ENCODE measurements around the gene PRTFDC1.
"Not testable (repeated sequence)": the region's sequence is repeated elsewhere in the genome, so short reads cannot be mapped to it uniquely, and the experiment has no call there.

PRTFDC1 gene

DNA sequence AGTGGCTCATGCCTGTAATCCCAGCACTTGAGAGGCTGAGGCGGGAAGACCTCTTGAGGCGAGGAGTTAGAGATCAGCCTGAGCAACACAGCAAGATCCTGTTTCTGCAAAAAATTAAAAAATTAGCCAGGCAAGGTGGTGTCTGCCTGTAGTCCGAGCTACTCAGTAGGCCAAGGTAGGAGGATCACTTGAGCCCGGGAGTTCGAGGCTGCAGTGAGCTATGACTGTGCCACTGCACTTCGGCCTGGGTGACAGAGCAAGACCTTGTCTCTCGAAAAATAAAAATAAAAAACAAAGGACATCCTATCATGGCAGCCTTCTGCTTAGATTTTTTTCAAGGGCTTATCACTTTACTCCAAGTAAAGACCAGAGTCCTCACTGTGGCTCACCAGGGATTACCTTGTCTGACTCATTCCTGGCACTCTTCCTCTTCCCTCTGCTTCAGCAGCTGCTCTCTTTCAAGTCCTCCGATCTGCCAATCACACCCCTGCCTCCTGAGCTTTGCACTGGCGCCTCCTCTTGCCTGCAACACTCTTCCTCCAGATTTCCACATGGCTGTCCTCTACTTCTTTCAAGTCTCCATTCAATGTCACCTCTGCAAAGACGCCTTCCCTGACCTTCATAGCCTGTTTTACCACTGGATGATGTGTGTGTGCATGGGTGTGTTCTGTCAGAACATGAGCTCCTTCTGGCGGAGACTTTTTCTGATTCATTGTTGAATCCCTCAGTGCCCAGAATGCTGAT is 7.7 kb downstream of the PRTFDC1 start:
- intact Hi-C loops (cut with DNase I), result no loop called here
- DNase-seq, result peak in 25 of 42 donors; percentile 30 to 85 (median 56)

DNA sequence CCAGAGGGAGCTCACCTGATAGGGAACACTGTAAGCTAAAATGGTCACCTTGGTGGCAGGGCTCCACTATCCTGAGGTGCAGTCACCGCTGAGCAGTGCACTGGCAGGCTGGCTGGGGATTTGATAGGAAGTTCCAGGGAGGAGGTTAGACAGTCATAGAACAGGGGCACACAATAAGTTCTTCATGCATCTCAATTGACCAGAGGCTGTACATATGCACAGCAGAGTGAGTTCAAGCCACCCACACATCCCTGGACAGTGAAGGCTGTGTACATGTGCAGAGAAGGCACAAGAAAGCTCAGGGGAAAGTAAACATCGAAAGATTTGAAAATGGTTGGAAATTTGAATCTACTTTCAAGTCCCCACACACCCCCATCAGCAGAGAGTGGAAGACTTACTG is 13.9 kb downstream of the PRTFDC1 start:
- intact Hi-C loops (cut with DNase I), result no loop called here

DNA sequence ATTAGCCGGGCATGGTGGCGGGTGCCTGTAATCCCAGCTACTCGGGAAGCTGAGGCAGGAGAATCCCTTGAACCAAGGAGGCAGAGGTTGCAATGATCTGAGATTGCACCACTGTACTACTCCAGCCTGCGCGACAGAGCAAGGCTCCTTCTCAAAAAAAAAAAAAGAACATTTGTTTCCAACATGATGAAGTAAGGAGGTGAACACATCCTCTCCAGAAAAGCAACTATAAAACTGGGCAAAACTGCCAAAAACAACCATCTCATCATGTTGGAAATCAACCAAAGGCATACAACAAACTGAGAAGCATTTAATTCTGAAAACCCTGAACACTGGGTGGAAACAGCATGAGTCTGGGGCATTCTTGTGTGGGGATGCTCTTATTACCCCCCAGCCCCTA is 14.3 kb downstream of the PRTFDC1 start:
- intact Hi-C loops (cut with DNase I), result no loop called here

More for the DNA sequence above, 13.9 kb downstream of the PRTFDC1 start:
- no peak for DNase-seq

DNA sequence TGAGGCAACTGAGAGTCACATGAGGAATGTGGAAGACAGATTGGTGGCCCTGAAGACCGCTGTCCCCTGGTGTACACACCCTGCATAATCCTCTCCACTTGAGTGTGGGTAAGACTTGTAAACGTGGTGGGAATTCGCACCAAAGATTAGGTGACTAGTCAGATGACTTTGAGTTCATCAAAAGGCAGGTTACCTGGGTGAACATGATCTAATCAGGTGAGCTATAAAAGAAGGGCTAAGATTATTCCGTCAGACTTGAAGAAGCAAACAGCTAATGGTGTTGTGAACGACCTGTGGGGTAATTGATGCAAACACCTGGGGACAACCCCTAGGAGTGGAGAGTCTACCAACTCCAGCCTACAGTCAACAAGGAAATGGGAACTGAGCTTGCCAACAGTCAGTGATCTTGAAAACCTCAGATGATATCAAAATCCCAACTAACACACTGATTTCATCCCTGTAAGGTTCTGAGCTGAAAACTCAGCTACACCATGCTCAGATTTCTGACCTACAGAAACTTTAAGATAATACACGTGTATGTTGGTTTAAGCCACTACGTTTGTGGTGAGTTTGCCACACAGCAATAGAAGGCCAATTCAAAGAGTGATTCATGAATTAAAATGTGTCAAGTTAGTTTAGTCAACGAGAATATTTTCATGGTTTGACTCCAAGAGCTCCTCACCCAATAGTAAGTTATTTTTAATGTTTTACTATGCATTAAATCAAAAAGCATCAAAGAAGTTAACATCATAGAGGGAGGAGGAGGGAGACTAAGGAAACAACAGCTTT is 16.7 kb downstream of the PRTFDC1 start:
- DNase-seq, result no peak
- intact Hi-C loops (cut with DNase I), result no loop called here

More for the DNA sequence above, 14.3 kb downstream of the PRTFDC1 start:
- no peak for DNase-seq

DNA sequence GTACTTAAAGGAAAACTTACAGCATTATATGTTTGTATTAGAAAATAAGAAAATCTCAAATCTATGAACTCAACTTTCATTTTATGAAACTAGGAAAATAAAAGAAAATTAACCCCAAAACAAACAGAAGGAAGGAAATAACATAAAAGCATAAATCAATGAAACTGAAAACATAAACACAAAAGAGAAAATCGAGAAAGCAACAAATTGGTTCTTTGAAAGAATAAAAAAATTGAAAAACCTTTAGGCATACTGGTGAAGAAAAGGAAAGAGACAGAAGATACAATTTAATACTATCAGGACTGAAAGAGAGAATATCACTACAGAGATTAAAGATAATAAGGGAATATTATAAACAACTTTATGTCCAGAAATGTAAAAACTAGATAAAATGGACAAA is 21.2 kb downstream of the PRTFDC1 start:
- intact Hi-C loops (cut with DNase I), result no loop called here
- no peak for DNase-seq

DNA sequence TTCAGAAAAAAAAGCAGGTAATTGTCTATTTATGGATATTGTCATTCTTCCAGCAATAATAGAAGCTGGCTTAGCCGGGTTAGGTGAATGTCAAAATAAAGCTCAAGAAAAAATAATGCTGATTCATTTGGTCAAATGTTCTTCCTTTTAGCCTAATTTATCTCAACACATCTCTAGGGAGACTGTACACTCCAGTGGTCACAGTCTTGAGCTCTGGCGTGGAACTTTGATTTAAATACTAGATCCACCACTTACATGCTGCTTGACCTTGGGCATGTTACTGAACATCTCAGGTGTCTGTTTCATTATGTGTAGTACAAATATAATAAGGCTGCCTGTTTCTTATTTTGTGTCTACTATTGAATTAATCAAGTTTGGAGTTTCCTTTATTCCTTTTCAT is 22.0 kb downstream of the PRTFDC1 start:
- intact Hi-C loops (cut with DNase I), result no loop called here
- no peak for DNase-seq

DNA sequence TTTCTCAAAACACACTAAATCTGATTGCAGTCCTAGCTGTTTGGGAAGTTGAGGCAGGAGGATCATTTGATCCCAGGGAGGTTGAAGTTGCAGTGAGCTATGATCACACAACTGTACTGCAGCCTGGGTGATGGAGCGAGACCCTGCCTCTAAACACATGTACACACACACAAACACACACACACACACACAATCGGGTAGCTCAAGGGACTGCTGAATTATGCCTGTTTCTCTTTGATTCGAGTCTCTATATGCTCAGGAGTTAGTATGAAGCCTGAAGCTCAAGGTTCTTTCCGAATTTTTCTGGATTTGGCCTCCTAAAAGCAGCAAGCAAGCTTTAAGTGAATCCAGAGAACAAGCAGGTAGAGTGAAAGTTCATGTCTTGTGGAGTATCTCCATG is 22.5 kb downstream of the PRTFDC1 start:
- intact Hi-C loops (cut with DNase I), result no loop called here
- DNase-seq, result no peak

DNA sequence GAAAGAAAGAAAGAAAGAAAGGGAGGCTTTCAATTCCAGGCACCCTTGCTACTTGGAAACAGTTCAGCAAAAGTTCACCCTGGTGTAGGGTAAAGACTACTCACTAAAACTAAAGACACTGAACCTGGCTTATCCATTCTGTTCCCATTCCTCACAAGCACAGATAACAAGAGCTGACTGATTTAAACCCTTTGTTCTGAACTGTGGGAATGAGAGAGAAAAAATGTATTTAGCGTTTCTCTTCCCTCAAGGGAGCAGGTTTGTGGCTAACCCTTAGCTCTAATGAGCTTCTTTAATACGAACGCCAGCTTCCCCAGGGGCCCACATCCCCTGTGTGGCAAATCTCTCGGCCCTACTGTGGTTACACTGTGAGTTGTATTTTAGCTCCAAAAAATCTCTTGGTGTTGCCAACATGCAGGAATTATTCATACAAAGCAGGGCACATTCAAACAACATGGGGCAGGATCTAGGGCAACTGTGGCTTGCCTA is 23.3 kb downstream of the PRTFDC1 start:
- no peak for DNase-seq
- intact Hi-C loops (cut with DNase I), result no loop called here

DNA sequence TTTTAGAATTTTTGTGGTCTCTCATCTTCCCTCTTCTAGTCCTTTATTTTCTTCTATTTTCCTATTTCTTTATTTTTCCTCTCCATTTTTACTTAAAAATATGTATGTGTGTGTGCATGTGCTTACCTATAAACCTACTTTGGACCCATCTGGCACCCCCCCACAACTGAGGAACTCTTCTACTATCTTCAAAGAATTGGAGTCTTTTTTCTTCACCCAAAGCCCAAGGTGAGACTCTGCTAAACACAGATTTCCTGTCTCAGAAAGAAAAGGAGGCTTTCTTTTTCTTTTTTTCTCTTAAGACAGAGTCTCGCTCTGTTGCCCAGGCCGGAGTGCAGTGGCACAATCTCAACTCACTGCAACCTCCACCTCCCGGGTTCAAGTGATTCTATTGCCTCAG is 24.2 kb downstream of the PRTFDC1 start:
- DNase-seq, result no peak
- intact Hi-C loops (cut with DNase I), result no loop called here

DNA sequence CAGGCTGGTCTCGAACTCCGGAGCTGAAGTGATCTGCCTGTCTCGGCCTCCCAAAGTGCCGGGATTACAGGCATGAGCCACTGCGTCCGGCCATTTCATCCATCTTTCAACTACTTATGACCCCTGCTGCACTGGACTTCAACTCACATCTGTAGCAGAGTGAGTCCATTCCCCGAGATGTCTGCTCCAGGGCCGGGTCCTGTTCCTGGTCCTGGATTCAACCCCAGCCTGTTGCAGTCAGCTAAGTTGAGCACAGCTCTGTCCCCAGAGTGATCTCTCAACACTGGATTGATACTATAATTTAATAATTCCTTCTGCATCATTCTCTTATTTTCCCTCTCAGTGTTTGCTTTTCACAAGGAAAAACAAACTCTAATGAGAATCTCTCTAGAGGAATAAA is 25.8 kb downstream of the PRTFDC1 start:
- no peak for DNase-seq
- intact Hi-C loops (cut with DNase I), result no loop called here

DNA sequence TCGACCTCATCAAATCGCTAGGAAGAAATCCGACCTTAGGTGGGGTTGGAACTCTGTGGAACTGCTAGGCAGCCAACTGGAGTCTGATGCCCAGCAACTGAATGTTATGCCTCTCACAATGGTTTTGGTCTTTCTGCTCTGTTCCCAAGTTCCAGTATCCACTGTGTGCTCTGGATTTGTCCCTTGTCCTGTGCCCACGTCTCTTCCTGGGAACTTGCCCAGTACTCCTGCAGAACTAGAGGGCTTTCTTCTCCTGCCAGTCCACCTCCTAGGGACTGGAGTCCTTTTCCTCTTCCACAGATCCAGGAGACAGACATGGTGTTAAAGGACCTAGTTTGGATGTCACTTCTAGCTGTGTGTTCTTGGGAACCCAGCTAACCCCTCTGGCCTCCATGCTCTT is 26.6 kb downstream of the PRTFDC1 start:
- intact Hi-C loops (cut with DNase I), result no loop called here
- peak in 9 of 42 donors; percentile 4 to 68 (median 52) for DNase-seq

DNA sequence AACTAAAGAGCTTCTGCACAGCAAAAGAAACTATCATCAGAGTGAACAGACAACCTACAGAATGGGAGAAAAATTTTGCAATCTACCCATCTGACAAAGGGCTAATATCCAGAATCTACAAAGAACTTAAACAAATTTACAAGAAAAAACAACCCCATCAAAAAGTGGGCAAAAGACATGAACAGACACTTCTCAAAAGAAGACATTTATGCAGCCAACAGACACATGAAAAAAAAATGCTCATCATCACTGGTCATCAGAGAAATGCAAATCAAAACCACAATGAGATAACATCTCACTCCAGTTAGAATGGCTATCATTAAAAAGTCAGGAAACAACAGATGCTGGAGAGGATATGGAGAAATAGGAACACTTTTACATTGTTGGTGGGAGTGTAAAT is 27.9 kb downstream of the PRTFDC1 start:
- intact Hi-C loops (cut with DNase I); DNase-seq: not testable (repeated sequence)

DNA sequence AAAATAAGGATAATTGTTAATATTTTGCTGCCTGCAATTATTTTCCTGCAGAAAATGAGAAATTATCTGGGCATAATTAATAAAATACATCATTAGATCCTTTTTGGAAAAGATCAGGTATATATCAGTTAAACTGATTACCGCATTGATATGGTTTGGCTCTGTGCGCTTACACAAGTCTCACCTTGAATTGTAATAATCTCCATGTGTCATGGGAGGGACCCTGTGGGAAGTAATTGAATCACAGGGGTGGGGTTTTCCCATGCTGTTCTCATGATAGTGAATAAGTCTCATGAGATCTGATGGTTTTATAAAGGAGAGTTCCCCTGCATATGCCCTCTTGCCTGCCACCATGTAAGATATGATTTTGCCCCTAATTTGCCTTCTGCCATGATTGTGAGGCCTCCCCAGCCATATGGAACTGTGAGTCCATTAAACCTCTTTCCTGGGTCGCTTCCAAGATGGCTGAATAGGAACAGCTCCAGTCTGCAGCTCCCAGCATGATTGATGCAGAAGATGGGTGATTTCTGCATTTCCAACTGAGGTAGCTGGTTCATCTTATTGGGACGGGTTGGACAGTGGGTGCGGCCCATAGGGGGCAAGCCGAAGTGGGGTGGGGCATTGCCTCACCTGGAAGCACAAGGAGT is 30.1 kb downstream of the PRTFDC1 start:
- intact Hi-C loops (cut with DNase I); DNase-seq: not testable (repeated sequence)

DNA sequence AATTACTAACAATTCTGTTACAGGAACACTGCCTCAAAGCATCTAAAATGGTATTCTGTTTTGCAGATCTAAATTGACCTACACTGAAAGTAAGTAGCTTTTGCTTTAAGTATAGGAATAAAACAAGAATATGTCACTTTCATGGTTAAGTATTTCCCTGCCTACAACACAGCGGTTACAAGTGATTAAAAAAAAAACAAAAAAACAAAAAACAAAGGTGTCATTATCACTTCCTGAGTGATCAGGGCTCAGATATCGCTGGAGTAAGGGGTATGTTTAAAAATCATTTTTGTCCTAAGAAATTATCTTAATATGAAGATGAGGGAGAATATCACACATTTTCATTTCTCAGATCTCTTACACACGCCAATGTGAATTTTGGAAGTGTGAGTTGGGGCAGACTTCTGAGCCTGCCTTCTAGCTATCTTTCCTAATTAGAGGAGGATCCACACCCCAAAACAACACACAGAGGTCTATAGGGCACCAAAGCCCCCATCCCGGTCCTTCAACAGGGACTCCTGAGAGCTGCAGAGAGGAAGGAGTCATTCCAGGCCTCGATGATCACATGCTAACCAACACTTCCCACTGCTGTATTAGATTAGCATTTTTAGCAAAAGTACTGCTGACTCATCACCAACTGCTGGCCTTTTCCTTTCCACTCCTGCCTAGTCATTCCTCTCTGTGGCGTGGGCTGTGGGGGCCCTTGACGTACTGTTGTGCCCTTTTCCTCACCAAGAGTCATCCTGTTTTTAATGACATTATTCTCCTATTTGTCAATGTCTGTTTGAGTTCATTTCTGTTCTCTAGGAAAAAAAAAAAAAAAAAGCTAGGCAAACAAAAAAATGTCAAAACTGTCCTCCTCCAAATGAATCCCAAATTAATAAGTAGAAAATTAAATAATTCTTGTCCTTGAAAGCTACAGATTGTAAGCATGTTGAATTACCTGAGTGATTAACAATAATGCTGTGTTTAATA is 31.2 kb downstream of the PRTFDC1 start:
- intact Hi-C loops (cut with DNase I), result no loop called here
- DNase-seq, result peak; percentile 44 to 92 (median 71)

DNA sequence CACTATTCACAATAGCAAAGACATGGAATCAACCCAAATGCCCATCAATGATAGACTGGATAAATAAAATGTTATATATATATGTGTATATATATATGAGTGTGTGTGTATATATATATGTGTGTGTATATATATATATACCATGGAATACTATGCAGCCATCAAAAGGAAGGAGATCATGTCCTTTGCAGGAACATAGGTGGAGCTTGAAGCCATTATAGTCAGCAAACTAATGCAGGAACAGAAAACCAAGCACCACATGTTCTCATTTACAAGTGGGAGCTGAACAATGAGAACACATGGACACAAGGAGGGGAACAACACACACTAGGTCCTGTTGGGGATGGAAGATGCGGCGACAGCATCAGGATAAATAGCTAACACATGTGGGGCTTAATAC is 32.2 kb downstream of the PRTFDC1 start:
- intact Hi-C loops (cut with DNase I); DNase-seq: not testable (repeated sequence)

DNA sequence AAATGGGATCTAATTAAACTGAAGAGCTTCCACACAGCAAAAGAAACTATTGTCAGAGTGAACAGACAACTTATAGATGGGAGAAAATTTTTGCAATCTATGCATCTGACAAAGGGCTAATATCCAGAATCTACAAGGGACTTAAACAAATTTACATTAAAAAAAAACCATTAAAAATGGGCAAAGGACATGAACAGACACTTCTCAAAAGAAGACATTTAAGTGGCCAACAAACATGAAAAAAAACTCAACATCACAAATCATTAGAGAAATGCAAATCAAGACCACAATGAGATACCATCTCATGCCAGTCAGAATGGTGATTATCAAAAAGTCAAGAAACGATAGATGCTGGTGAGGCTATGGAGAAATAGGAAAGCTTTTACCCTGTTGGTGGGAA is 32.8 kb downstream of the PRTFDC1 start:
- intact Hi-C loops (cut with DNase I); DNase-seq: not testable (repeated sequence)

DNA sequence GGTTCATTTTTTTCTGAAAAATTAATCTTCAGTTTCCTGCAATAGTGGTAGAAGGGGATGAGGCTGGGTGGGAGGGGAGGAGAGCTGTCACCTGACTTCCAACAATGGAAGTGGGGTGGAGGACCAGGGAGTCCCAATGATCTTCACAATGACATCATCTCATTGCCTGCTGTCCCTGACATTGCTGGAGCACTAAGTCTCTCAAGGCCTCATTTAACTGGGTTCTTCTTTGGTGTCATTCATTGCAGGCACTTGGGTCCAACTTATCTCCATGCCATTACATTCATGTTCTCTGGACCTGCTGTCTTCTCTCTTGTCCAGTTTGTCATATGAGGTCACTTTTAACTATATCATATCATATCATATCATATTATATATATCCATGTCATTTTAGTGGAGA is 34.4 kb downstream of the PRTFDC1 start:
- no peak for DNase-seq
- intact Hi-C loops (cut with DNase I), result no loop called here

DNA sequence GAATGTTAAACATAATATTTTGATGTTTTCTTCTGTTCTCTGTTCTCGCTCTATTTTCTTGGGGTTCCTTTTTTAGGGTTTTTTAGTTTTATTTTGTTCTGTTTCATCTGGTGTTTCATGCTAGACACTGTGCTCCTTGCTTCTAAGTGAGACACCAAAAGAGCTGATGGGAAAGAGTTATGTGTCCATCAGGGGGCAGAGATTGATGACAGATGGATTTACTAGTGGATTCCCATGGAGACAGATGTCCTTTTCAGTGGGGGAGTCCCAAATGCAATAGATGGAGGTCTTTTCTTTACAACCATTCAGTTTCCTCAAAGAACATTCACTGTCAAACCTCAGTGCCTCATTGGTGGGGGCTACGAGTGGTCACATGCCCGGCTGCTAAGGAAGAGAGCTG is 34.9 kb downstream of the PRTFDC1 start:
- no peak for DNase-seq
- intact Hi-C loops (cut with DNase I), result no loop called here

DNA sequence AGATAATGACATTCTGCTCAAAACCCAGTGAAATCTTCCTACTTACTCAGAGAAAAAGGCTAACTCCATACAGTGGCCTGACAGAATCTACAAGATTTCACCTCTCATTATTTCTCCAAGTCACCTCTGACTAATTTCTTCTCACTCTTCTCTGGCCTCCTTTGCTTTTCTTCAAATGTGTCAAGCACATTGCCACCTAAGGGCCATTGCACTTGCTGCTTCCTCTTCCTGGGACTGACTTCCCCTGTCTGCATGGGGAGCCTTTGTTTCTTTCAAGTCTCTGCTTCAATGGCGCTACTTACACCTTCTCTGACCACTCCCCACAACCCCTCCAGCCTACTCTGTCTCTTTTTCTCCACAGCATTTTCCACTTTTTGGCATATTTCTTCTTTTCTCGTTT is 36.0 kb downstream of the PRTFDC1 start:
- no peak for DNase-seq
- intact Hi-C loops (cut with DNase I), result no loop called here

Measured in head of caudate nucleus (tissue), 42 donors.